GM23248 (cell line): ENCODE measurements around the gene AK2.

ENCODE experiments used
- EZH2 ChIP-seq: fragments of 200-600 bp; sonication (generic); IDR thresholded peaks from 2 replicates; pipeline ENCODE4 v1.6.1; 2018; ENCODE audit warnings: antibody characterized with exemption, mild to moderate bottlenecking; ENCODE audit not compliant: insufficient read depth, poor library complexity, severe bottlenecking
- EZH2phosphoT487 ChIP-seq: fragments of 200-600 bp; sonication (generic); IDR thresholded peaks from 2 replicates; pipeline ENCODE4 v1.6.1; 2018; ENCODE audit warnings: antibody characterized with exemption, moderate library complexity, mild to moderate bottlenecking, low read depth; ENCODE audit not compliant: insufficient read depth

DNA sequence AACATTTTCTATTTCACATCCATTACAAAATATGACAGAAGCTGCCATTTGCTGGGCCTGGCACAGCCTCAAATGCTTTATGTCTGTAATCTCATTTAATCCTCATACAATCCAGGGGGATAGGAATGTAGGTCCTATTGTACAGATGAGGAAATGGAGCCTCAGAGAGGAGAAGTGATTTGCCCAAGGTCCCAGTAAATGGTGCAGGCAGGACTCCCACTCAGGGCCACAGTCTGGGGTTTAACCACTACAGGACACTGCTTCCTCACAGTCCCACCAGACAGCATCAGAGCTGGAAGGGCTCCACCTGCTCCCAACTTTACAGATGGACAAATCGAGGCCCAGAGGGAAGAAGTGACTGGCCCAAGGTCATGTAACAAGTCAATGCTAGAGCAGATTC is 51.5 kb downstream of the AK2 start:
- TF ChIP-seq EZH2 (no peak), EZH2phosphoT487 (no peak)
